Measurements from ENCODE around the gene ANKRD55. TPM values are rescaled to one million over a fixed set of nuclear protein-coding genes. Genes with fewer than 3 reads are reported as not detected.

The ANKRD55 gene
- total and polyA plus RNA-seq, 7 donors = 1.8 to 1.9 TPM; not detected in 5

DNA sequence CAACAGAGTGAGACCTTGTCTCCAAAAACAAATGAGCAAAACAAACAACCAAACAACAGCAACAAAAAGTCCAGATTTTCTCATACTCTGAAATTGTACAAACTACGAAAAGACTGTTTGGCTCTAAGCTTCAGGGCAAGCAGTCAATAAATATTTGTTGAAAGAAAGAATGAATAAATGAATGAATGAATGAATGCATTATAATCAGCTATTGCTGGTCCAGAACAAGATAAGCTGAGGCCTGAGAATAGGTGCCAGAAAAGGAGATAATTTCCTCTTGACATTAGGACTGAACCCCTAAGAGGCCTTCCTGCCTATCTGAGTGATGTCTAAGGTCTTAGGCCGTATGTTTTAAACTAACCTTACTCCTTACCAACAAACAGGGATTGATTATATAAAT lies 139.2 kb downstream of the ANKRD55 start:
- 90 to 91% methylated on average over 2 of the region's 2 CpGs for WGBS, 2 donors
- H3K9me3 ChIP-seq = no peaks in the 10 kb centered on the region
- intact Hi-C loops (cut with DNase I) = no loop called here
- H3K27me3 ChIP-seq = no peaks in the 10 kb centered on the region
- DNase-seq = no peak
- H3K27ac ChIP-seq = no peak overlapping the region
- no peaks in the 10 kb centered on the region for H3K4me1 ChIP-seq
- no peaks in the 10 kb centered on the region for H3K36me3 ChIP-seq
- TF ChIP-seq POLR2A (IDR thresholded peaks at IDR 0.05) = no peak
- H3K4me3 ChIP-seq = no peak overlapping the region

DNA sequence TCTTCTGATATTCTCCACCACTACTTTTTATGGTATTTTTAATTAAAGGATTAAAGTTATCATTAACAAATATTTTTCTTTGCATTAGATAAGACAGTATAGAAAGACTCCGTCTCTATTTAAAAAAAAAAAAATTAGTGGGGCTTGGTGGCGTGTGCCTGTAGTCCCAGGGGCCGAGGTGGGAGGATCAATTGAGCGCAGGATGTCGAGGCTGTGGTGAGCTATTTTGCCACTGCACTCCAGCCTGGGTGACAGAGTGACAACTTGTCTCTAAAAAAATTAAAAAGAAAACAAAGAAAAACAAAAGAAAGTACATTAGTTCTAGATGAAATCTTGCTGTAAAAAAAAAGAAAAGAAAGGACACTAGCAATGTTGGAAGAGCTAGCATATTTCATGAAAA lies 141.0 kb downstream of the ANKRD55 start:
- Histone ChIP-seq H3K4me3 (no peak overlapping the region), H3K4me1 (no peaks in the 10 kb centered on the region), H3K27me3 (no peaks in the 10 kb centered on the region), H3K36me3 (no peaks in the 10 kb centered on the region), H3K9me3 (no peaks in the 10 kb centered on the region), H3K27ac (no peak overlapping the region)
- TF ChIP-seq POLR2AphosphoS5 (IDR thresholded peaks at IDR 0.05) = no peak
- TF ChIP-seq POLR2A (IDR thresholded peaks at IDR 0.05) = no peak
- no peak for TF ChIP-seq EP300 (IDR thresholded peaks at IDR 0.05)
- TF ChIP-seq, protein P1, sequence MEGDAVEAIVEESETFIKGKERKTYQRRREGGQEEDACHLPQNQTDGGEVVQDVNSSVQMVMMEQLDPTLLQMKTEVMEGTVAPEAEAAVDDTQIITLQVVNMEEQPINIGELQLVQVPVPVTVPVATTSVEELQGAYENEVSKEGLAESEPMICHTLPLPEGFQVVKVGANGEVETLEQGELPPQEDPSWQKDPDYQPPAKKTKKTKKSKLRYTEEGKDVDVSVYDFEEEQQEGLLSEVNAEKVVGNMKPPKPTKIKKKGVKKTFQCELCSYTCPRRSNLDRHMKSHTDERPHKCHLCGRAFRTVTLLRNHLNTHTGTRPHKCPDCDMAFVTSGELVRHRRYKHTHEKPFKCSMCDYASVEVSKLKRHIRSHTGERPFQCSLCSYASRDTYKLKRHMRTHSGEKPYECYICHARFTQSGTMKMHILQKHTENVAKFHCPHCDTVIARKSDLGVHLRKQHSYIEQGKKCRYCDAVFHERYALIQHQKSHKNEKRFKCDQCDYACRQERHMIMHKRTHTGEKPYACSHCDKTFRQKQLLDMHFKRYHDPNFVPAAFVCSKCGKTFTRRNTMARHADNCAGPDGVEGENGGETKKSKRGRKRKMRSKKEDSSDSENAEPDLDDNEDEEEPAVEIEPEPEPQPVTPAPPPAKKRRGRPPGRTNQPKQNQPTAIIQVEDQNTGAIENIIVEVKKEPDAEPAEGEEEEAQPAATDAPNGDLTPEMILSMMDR (IDR thresholded peaks at IDR 0.05) = no peak
- 77 to 95% methylated on average over 5 of the region's 5 CpGs for WGBS, 2 donors
- no peak for DNase-seq
- intact Hi-C loops (cut with DNase I) = no loop called here

DNA sequence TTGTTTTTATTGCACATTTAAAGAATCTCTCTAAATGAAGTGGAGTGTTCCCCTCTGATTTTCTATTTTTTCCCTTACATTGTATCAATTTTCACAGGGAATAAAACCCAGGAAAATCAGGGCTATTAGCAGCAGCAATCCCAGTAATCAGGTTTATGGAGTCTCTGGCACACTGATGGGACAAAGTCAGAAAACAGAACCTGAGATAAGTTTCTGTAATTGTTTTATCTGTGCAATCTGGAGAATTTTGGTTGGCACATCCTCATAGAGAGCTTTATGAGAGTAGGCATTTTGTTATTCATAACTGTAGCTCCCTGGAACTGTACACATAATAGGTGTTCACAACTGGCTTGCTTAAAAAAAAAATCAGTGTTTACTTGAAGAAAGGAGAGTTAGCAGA lies 141.5 kb downstream of the ANKRD55 start:
- H3K9me3 ChIP-seq = no peaks in the 10 kb centered on the region
- intact Hi-C loops (cut with DNase I) = no loop called here
- H3K36me3 ChIP-seq = no peaks in the 10 kb centered on the region
- no peak for TF ChIP-seq EP300 (IDR thresholded peaks at IDR 0.05)
- TF ChIP-seq, protein P1 (IDR thresholded peaks at IDR 0.05) = no peak
- no peak for TF ChIP-seq POLR2AphosphoS5 (IDR thresholded peaks at IDR 0.05)
- no peak for TF ChIP-seq POLR2A (IDR thresholded peaks at IDR 0.05)
- no peaks in the 10 kb centered on the region for H3K4me1 ChIP-seq
- no peak overlapping the region for H3K4me3 ChIP-seq
- H3K27me3 ChIP-seq = no peaks in the 10 kb centered on the region
- no peak for DNase-seq
- H3K27ac ChIP-seq = no peak overlapping the region

DNA sequence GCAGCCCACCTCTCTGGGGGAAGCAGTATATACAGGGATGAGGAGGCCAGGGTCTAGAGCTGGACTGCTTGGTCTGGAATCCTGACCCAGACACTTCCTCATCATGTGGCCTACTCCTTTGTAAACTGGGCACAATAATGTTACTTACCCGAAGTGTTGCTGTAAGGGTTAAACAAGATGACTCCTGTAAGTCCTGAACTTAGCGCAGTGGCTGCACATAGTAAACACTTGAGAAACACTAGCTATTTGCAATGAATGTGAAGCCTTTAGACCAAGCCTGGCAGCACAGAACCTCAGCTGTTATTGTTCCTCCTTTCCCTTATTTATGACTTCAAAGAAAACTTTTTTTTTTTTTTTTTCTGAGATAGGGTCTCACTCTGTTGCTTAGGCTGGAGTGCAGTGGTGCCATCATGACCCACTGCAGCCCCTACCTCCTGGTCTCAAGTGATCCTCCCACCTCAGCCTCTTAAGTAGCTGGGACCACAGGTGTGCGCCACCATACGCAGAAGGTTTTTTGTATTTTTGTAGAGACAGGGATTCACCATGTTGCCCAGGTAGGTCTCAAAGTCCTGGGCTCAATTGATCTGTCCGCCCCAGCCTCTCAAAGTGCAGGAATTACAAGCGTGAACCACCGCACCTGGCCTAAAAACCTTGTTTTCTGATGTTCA lies 142.2 kb downstream of the ANKRD55 start:
- no peaks in the 10 kb centered on the region for H3K4me1 ChIP-seq
- TF ChIP-seq POLR2A (IDR thresholded peaks at IDR 0.05) (no peak), POLR2AphosphoS5 (IDR thresholded peaks at IDR 0.05) (no peak), EP300 (IDR thresholded peaks at IDR 0.05) (no peak)
- TF ChIP-seq, protein P1 (IDR thresholded peaks at IDR 0.05) = no peak
- H3K27me3 ChIP-seq = no peaks in the 10 kb centered on the region
- H3K9me3 ChIP-seq = no peaks in the 10 kb centered on the region
- no peak for DNase-seq
- intact Hi-C loops (cut with DNase I) = no loop called here
- H3K27ac ChIP-seq = no peak overlapping the region
- H3K36me3 ChIP-seq = no peaks in the 10 kb centered on the region
- no peak overlapping the region for H3K4me3 ChIP-seq
- 90 to 91% methylated on average over 7 of the region's 7 CpGs for WGBS, 2 donors

DNA sequence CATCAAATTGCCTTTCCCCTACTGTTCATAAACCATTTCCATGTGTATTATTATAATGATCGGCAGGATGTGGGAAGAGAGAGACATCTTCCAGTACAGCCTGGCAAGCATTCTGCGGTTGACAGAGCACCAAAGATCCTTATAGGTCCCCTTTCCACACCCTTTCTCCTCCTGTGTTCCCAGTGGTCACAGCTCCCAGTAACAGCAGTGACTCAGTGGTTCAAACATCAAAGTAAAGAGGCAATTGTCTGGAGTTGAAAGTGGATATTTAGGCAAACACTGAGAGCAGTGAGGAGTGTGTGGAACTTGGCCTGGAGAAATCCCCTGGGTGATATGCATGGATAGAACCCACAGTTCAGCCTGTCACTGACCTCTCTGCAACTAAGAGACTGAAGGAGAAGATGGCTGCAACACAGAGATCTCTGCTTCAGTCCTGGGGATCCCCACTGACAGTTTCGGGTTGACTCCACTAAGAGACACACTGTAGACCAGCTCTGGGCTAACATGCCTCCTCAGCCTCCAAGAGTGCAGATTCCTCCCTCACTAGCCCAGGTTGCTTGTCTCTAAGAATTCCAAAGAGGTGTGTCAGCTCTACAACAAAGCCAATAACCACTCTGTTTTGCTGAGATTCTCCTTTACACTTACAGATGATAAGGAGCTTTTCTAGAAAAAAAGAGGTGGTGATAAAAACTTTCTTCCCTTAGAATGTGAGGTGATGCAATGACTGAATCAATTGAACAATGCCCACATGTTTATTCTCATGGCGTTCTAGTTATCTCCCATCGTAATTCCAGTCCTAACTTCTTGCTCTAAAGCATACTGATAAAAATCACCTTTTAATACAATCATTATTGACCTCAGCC lies 143.9 kb downstream of the ANKRD55 start:
- Histone ChIP-seq H3K4me3 (no peak overlapping the region), H3K36me3 (no peaks in the 10 kb centered on the region), H3K27ac (no peak overlapping the region), H3K9me3 (no peaks in the 10 kb centered on the region), H3K27me3 (no peaks in the 10 kb centered on the region), H3K4me1 (no peaks in the 10 kb centered on the region)
- DNase-seq = no peak
- TF ChIP-seq POLR2AphosphoS5 (IDR thresholded peaks at IDR 0.05) = no peak
- TF ChIP-seq, protein P1 (IDR thresholded peaks at IDR 0.05) = no peak
- 81 to 87% methylated on average over 5 of the region's 5 CpGs for WGBS, 2 donors
- intact Hi-C loops (cut with DNase I) = no loop called here

All from sigmoid colon (tissue), 7 donors.